GM12878 (cell line): ENCODE results near the gene MUSTN1.

Experiments used
- CEBPB ChIP-seq, 2 experiments: fragments of 150-350 bp in 1 of 2; IDR thresholded peaks; 2 replicates each; pipeline ENCODE4 v1.6.1; 2012 to 2014; ENCODE audit warnings: low read depth in 2 of 2, low read length in 2 of 2, borderline replicate concordance in 1 of 2, inconsistent platforms in 1 of 2
- CREB1 ChIP-seq: IDR thresholded peaks from 2 replicates; pipeline ENCODE4 v1.6.1; 2012; ENCODE audit warnings: low read depth, mild to moderate bottlenecking, inconsistent platforms
- TF ChIP-seq, protein P1 (sequence below): fragments of 450-650 bp; IDR thresholded peaks from 2 replicates; pipeline ENCODE4 v1.6.1; 2018; ENCODE audit warnings: mild to moderate bottlenecking, low read depth, moderate library complexity; ENCODE audit not compliant: partially characterized antibody

DNA sequence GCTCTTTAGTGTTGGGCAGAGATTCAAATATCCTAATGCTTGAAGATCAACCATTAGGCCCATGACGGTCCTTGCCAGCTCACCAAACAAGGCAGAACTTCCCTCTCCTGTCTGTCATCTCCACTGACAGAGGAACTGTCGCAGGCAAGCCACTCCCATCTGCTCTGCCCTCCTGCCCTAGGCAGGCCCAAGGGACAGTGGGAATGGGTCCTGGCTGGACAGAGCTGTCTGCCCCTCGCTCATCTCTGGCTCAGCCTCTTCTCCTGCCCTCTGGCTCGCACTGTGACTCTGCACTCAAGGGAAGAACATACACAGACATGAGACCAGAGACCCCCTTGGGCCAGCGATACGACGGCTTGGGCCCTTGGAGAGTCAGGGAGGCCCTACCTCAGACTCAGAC lies 7.6 kb upstream of the MUSTN1 start:
- TF ChIP-seq CREB1 (no peak), CEBPB (IDR thresholded peaks at IDR 0.05; ENCODE audit: borderline replicate concordance in 1 of 2, low read depth in 2 of 2, low read length in 2 of 2) (no peak)
- TF ChIP-seq, protein P1, sequence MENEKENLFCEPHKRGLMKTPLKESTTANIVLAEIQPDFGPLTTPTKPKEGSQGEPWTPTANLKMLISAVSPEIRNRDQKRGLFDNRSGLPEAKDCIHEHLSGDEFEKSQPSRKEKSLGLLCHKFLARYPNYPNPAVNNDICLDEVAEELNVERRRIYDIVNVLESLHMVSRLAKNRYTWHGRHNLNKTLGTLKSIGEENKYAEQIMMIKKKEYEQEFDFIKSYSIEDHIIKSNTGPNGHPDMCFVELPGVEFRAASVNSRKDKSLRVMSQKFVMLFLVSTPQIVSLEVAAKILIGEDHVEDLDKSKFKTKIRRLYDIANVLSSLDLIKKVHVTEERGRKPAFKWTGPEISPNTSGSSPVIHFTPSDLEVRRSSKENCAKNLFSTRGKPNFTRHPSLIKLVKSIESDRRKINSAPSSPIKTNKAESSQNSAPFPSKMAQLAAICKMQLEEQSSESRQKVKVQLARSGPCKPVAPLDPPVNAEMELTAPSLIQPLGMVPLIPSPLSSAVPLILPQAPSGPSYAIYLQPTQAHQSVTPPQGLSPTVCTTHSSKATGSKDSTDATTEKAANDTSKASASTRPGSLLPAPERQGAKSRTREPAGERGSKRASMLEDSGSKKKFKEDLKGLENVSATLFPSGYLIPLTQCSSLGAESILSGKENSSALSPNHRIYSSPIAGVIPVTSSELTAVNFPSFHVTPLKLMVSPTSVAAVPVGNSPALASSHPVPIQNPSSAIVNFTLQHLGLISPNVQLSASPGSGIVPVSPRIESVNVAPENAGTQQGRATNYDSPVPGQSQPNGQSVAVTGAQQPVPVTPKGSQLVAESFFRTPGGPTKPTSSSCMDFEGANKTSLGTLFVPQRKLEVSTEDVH, result no peak
